Activated T-helper 17 cell treated with anti-CD3 and anti-CD28 coated beads, Interleukin-2, amount 50 U/mL, for 72 hours (primary cell): ENCODE measurements around the gene AURKB. TPM values are rescaled to one million over a fixed set of nuclear protein-coding genes. Genes with fewer than 3 reads are reported as not detected.
A peak's percentile ranks its signal among the peaks of the same experiment; 100 is the strongest.
"Not testable (repeated sequence)": the region's sequence is repeated elsewhere in the genome, so short reads cannot be mapped to it uniquely, and the experiment has no call there.

Experiments
- ATAC-seq: fragments of 150-1000 bp; cut with Tn5 transposase; replicated peaks from 2 replicates; pipeline ENCODE4 v1.10.0; 2021; ENCODE audit warnings: mild to moderate bottlenecking, moderate library complexity
- H3K27ac Mint-ChIP-seq: one replicate; pipeline ENCODE4 v1.8.0; 2022; ENCODE audit warnings: mixed read lengths
- H3K27me3 Mint-ChIP-seq: one replicate; pipeline ENCODE4 v1.8.0; 2022; ENCODE audit warnings: mixed read lengths
- H3K36me3 Mint-ChIP-seq: one replicate; pipeline ENCODE4 v1.8.0; 2022; ENCODE audit warnings: low read depth, mild to moderate bottlenecking, mixed read lengths
- H3K4me1 Mint-ChIP-seq: one replicate; pipeline ENCODE4 v1.8.0; 2022; ENCODE audit warnings: mixed read lengths
- H3K4me3 Mint-ChIP-seq: one replicate; pipeline ENCODE4 v1.8.0; 2022; ENCODE audit warnings: mild to moderate bottlenecking, mixed read lengths
- H3K9me3 Mint-ChIP-seq: one replicate; pipeline ENCODE4 v1.8.0; 2022; ENCODE audit warnings: mixed read lengths
- total RNA-seq, 2 donors: library from RNA; stranded (reverse); gene quantifications; one replicate each; pipeline ENCODE4 v1.2.3, GENCODE V29; 2022

Gene AURKB
- total RNA-seq, 2 donors from 2014 or later: 158 to 161 TPM

DNA sequence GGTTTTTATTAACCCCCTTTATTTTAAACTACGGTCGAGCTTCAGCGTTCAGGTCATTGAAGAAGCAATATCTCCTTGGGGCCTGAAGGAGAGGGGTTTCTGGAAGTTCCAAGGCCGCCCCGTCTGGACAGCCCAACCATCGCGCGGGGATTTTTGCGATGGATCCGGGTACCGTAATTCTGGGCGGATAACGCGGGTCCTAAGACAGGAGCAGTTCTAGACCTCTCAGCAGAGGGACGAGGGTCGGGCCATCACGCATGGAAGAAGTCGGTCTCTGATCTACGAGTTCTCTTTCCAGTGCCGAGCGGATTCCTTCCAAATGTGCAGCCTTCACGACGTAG lies 24.0 kb downstream of the AURKB start:
- no peaks in the 10 kb centered on the region for H3K9me3 Mint-ChIP-seq
- H3K4me1 Mint-ChIP-seq: peaks cover 5% of the 10 kb centered on the region
- no peaks in the 10 kb centered on the region for H3K27me3 Mint-ChIP-seq
- no peaks in the 10 kb centered on the region for H3K36me3 Mint-ChIP-seq
- ATAC-seq: no peak
- H3K27ac Mint-ChIP-seq: no peak overlapping the region
- H3K4me3 Mint-ChIP-seq: no peak overlapping the region

DNA sequence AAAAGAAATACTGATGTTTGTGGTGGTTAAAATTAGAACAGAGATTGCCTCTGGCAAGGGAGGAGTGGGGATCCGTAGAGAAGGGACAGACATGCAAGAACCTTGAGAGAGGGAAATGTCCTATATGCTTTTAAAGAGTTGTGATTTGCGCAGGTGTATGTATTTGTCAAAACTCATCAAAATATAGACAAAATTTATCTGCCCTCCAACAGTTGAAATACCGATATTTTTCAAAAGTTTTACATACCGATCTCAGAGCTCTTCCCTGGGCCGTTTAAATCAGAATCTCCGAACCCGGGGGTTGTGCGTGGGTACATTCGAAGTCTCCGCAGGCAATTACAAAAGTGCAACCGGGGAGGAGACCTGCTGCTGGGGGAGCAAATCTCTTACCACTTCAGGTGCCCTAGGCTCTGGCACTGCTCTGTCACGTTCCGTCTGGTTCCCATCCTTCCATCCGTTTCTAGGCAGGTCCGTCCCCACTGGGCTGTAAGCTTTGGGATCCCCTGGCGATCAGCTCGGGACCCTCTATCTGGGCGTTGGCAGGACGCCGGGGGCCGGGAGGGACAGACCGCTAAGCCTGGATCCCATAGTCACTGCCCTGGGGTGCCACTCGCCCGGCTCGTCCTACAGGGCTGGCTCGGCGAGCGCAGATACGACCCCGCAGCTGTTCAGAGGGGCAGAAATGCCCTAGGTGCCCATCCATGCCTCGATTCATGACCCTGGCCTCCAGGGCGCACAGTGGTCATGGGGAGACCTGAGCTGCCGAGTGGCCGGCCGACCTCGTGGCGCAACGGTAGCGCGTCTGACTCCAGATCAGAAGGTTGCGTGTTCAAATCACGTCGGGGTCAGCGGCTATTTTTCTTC lies 24.6 kb downstream of the AURKB start:
- no peak overlapping the region for H3K27ac Mint-ChIP-seq
- no peaks in the 10 kb centered on the region for H3K36me3 Mint-ChIP-seq
- H3K9me3 Mint-ChIP-seq: no peaks in the 10 kb centered on the region

DNA sequence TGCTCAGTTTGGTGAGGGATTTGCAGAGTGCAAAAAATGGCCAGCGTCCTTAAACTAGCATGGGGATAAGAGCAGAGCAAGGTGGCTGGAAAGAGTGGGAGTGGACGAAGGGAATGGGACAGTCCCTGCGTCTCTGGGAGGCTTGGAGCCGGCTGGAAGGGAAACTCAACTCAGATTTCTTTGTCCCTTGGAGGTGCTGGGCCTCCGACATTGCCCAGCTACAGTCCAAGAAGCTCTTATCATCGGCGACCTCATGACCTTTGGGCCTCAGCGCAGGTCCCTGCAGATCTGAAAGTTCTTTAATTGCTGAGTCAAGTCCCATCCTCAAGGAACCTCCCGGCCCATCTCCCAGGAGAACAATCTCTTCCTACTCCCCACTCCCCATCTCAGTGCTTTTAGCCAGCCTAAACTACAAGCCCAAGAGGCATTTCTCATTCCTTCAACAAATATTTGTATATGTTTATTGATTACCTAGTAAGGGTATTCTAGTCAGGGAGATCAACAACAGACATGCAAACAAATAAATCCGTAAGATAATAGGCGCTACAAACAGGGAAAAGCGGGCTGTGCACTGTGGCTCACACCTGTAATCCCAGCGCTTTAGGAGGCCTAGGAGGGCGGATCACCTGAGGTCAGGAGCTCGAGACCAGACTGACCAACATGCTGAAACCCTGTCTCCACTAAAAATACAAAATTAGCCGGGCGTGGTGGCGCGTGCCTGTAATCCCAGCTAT lies 33.2 kb downstream of the AURKB start:
- Mint-ChIP-seq H3K27me3 (no peaks in the 10 kb centered on the region), H3K9me3 (no peaks in the 10 kb centered on the region), H3K4me1 (peaks cover 27% of the 10 kb centered on the region), H3K4me3 (peak overlapping the region; percentile 99), H3K36me3 (peaks cover 19% of the 10 kb centered on the region), H3K27ac (peak overlapping the region; percentile 98)
- no peak for ATAC-seq

More for the DNA sequence above, 24.6 kb downstream of the AURKB start:
- Mint-ChIP-seq H3K4me1 (peaks cover 2% of the 10 kb centered on the region), H3K27me3 (no peaks in the 10 kb centered on the region), H3K4me3 (no peak overlapping the region)
- ATAC-seq: peak; percentile 21

DNA sequence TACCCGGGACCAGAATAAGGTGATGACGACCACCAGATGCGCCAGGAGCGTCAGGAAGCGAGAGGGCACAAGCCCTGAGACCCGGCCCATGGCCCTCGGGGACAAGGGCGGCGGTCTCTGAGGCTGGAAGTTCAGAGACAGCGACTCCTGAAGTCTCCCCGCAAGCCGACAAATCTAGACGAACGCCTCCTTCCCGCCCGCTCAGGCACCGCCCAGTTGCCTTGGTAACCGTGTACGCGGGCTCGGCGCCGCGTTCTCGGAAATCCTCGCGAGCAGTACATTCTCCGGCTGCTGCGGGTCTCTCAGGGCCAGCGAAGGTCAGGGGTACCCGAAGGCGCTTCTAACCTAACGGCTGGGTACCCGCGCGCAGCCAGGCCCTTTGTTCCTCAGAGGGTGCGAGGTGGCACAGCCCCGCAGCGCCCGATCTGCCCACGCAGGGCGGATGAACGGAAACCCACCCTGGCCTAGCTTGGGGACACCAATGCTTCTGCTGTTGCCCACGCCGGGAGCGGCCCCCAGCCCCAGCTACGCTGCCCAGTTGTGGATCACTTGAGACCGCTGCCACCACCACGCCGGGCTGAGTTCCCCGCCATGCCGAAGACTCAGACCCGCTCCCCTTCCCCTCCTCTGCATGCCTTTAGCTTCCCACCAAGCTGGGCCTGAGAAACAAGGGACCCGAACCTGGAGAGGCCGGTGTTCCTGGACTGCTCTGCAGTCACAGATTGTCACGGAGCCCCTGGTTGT lies 34.0 kb downstream of the AURKB start, which contains the start of gene TMEM107:
Gene TMEM107 (minus strand): TSS at position 184 of the 744 bp plus-strand sequence. CDS start 94 bp downstream, at position 90.
- peaks cover 27% of the 10 kb centered on the region for H3K4me1 Mint-ChIP-seq
- H3K4me3 Mint-ChIP-seq: peak within 1 kb of the TSS; percentile 99
- no peaks in the 10 kb centered on the region for H3K9me3 Mint-ChIP-seq
- ATAC-seq: peak; percentile 74
- H3K27ac Mint-ChIP-seq: peak within 1 kb of the TSS; percentile 98
- peaks cover 19% of the 10 kb centered on the region for H3K36me3 Mint-ChIP-seq
- H3K27me3 Mint-ChIP-seq: no peaks in the 10 kb centered on the region

DNA sequence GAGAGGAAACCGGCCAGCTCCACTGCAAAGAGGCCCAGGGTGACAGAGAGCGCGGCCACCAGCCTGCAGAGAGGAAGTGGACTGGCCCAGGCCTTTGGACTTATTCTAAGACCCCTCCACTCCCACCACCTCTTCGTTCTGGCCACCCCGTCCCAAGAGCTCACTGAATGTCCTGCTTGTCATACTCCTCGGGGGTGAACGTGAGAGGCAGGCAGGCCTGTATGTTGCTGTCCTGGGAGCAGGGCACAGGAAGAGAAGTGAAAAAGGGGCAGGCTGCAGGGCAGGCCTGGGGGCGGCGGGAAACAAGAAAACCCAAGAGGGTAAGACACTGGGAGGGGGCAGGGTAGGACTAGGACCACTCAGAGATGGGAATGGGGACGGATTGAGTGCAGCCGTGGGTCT lies 34.6 kb downstream of the AURKB start:
- Mint-ChIP-seq H3K9me3 (no peaks in the 10 kb centered on the region), H3K27me3 (no peaks in the 10 kb centered on the region), H3K4me1 (peaks cover 27% of the 10 kb centered on the region), H3K4me3 (peak overlapping the region; percentile 99), H3K27ac (peak overlapping the region; percentile 98), H3K36me3 (peaks cover 19% of the 10 kb centered on the region)
- ATAC-seq: peak; percentile 12

DNA sequence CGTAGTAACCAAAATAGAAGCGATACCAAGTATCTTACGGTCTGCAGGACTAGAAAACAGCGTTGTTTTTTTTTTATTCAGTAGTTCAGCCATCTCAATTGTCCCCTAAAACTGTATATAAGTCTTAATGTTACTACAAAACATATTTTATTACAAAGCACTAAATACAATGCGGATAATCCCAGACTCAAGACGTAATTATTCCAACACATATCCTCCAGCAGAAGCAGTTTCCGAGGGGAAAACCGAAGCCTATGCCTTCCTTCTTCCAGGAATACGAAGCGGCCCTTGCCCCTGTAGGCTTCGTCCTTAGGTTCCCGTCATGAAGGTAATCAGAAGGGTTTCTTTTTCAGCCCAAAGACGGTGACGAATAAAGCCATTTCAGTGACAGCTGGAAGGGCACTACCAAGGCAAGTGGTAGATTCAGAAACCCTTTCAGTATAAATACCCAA lies 36.5 kb downstream of the AURKB start:
- Mint-ChIP-seq H3K4me3 (peak overlapping the region; percentile 99), H3K27ac (peak overlapping the region; percentile 99), H3K36me3 (peaks cover 19% of the 10 kb centered on the region), H3K4me1 (peaks cover 27% of the 10 kb centered on the region), H3K9me3 (no peaks in the 10 kb centered on the region), H3K27me3 (no peaks in the 10 kb centered on the region)
- ATAC-seq: no peak

DNA sequence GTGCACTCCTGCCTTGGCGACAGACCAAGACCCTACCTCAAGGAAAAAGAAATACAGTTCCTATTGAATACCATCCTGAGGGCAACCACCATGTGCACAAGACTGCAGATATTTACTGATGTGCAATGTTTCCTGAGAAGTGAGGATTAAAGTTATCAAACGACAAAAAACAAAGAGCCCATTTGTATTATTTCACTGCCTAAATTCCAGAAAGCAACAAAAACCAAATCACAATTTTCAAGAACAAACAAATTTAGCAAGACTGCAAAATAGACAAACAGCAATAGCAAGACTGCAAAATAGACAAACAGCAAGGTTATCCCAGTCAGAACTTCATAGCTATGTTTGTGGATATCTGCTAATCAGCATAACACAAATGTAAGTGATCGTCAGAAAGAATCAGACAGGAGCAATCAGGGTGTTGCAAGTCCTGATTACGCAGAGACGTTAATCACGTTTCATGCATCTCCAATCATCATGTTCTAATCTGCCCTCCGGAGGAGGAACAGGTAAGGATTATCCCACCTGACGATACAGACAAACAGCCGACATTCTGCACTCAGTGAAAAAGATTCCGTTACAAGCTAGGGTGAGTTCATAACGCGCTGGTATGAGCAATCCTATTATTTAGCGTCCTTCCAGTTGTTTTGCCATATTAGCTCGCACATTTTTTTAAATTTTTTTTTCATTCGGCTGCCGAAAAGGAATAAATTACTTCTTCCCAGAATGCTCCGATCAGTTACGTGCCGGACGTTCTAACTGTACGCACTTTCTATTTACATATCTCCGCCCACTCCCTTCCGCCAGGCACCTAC lies 37.1 kb downstream of the AURKB start:
- Mint-ChIP-seq H3K27ac (peak overlapping the region; percentile 99), H3K27me3 (no peaks in the 10 kb centered on the region), H3K9me3 (no peaks in the 10 kb centered on the region), H3K36me3 (peaks cover 19% of the 10 kb centered on the region), H3K4me1 (peaks cover 27% of the 10 kb centered on the region), H3K4me3 (peak overlapping the region; percentile 99)
- ATAC-seq: peak; percentile 81

DNA sequence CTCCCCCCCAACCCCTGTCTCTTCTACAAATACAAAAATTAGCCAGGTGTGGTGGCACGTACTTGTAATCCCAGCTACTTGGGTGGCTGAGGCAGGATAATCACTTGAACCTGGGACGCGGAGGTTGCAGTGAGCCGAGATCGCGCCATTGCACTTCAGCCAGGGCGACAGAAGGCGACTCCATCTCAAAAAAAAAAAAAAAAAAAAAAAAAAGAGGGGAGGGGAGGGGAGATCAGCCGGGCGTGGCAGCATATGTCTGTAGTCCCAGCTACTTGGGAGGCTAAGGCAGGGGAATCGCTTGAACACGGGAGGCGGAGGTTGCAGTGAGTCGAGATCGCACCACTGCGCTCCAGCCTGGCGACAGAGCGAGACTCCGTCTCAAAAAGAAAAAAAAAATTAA lies 40.2 kb downstream of the AURKB start:
- H3K9me3 Mint-ChIP-seq, ATAC-seq, H3K27ac Mint-ChIP-seq, H3K4me3 Mint-ChIP-seq, H3K27me3 Mint-ChIP-seq: not testable (repeated sequence)
- peaks cover 15% of the 10 kb centered on the region for H3K36me3 Mint-ChIP-seq
- H3K4me1 Mint-ChIP-seq: peaks cover 19% of the 10 kb centered on the region

DNA sequence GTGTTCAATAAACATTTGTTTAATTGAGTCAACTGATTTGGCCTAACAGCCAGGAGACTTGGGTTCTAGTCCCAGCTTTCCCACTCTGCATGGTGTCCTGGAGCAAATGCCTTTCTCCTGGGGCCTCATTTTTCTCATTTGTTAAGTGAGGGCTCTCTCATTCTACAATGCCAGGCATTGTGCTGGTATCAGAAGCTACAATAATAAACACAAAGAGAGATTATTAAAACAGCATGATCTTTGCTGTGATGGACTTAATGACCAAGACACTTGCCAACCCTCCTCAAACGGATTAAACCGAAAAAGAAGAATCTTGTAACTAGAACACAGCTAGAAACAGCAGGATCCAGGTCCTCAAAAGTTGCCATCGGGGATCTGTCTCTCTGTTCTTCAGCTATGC lies 42.8 kb downstream of the AURKB start:
- Mint-ChIP-seq H3K9me3 (no peaks in the 10 kb centered on the region), H3K27ac (no peak overlapping the region), H3K4me1 (peaks cover 7% of the 10 kb centered on the region), H3K27me3 (no peaks in the 10 kb centered on the region), H3K4me3 (no peak overlapping the region), H3K36me3 (peaks cover 6% of the 10 kb centered on the region)
- ATAC-seq: no peak

DNA sequence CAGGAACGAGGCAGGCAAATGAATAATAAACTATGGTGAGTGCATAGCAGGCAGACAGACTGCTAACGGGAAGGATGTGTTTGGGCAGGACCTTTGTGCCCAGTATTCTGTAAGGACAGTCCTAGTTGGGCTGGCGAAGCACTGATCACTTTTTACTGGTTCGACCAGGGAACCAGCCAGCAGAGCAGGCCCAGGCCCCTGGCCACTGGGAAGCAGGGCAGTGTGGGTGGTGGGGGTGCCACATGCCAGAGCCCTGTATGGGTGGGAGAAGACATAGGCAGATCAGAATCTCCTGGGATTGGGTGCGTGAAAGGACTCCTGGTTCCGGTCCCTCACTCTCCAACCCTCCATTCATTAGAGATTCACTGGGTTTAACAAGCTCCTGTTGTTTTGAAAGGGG lies 43.6 kb downstream of the AURKB start:
- peaks cover 7% of the 10 kb centered on the region for H3K4me1 Mint-ChIP-seq
- H3K27ac Mint-ChIP-seq: no peak overlapping the region
- no peaks in the 10 kb centered on the region for H3K9me3 Mint-ChIP-seq
- H3K4me3 Mint-ChIP-seq: no peak overlapping the region
- no peaks in the 10 kb centered on the region for H3K27me3 Mint-ChIP-seq
- peaks cover 13% of the 10 kb centered on the region for H3K36me3 Mint-ChIP-seq
- no peak for ATAC-seq

DNA sequence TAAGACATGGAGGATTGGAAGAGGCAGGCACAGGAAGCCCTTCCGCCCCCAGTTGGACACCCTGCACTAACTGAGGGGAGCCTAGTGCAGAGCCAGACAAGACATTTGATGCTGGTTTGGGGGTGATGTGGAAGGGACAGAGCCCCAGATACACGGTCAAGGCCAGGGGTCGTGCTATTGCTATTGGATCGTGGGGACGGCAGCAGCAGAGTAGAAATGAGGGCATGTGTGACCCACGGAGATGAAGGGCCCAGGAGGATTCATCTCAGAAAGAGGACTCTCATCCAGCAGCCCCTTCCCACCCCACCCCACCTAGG lies 45.6 kb downstream of the AURKB start:
- Mint-ChIP-seq H3K27me3 (no peaks in the 10 kb centered on the region), H3K27ac (peak overlapping the region; percentile 90), H3K36me3 (peaks cover 33% of the 10 kb centered on the region), H3K4me1 (peaks cover 21% of the 10 kb centered on the region), H3K9me3 (no peaks in the 10 kb centered on the region), H3K4me3 (peak overlapping the region; percentile 84)
- no peak for ATAC-seq

DNA sequence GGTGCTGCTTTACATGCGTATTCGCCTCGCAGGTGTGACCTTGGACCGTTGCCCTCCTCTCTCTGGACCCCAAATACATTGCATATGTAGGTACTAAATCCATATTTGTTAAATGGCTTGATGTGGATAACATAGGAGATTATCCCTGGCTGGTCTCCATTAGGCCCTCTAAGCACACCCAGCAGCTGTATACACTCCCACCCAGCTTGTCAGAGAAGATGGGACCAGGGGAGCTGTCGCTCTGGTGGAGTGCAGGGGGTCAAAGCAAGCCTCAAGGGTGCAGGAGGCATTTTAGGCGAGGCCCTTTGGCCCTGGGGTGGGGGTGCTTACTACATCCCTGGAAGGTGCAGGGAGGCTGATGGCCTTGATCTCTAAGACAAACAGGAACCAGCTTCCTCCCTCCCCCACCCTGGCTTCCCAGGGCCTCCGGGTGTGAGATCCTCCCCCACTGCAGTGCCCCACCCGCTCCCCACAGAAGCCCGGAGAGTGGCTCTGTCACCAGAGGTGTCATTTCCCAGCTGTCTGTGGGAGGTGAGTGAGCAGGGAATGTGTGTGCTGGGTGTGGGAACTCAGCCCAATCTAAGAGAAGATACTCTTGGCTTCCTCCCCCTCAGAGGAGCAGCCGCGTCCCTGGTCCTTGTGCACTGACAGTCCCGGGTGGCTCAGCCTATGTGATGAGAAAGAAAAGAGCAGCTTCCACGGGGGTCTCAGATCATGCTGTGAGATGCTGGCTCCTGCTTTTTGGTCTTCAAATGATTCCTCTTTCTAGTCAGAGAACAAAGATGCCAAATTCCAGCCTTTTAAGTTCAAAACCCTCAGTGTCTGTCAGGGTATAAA lies 46.2 kb downstream of the AURKB start:
- Mint-ChIP-seq H3K27ac (peak overlapping the region; percentile 90), H3K4me1 (peaks cover 25% of the 10 kb centered on the region), H3K9me3 (no peaks in the 10 kb centered on the region), H3K4me3 (peak overlapping the region; percentile 84), H3K27me3 (no peaks in the 10 kb centered on the region), H3K36me3 (peaks cover 38% of the 10 kb centered on the region)
- ATAC-seq: peak; percentile 87
